Medulla oblongata (tissue), 1 donor: ENCODE results near the gene GNL3L.
"Not testable (repeated sequence)": the region's sequence is repeated elsewhere in the genome, so short reads cannot be mapped to it uniquely, and the experiment has no call there.

Experiments used
- DNase-seq: peaks from one replicate; pipeline ENCODE4 v3.0.0-alpha.2; 2015; ENCODE audit errors: extremely low spot score

GNL3L gene

GRCh38 chrX:54560411-54560810 is 30.4 kb downstream of the GNL3L start:
- no peak for DNase-seq

- DNase-seq, result no peak
Measured at GRCh38 chrX:54561622-54562021, 31.6 kb downstream of the GNL3L start.

GRCh38 chrX:54564936-54565335 is 34.9 kb downstream of the GNL3L start:
- no peak for DNase-seq

GRCh38 chrX:54570332-54570731 is 40.3 kb downstream of the GNL3L start:
- DNase-seq, result no peak

GRCh38 chrX:54572641-54573040 is 42.6 kb downstream of the GNL3L start:
- DNase-seq, result not testable (repeated sequence)

GRCh38 chrX:54597728-54598127 is 67.7 kb downstream of the GNL3L start:
- no peak for DNase-seq

GRCh38 chrX:54602563-54602962 is 72.5 kb downstream of the GNL3L start:
- DNase-seq, result no peak
